GM21825 (cell line): ENCODE measurements around the gene EGFR.

Experiments
- ATAC-seq: cut with Tn5 transposase; IDR thresholded peaks from one replicate; pipeline ENCODE4 v1.9.1; 2021; ENCODE audit warnings: mild to moderate bottlenecking, moderate library complexity; ENCODE audit not compliant: unreplicated experiment

The EGFR gene

GRCh38 chr7:55080000-55080623 is 61.3 kb downstream of the EGFR start:
- ATAC-seq = no peak

- no peak for ATAC-seq
Measured at GRCh38 chr7:55081068-55081467, 62.3 kb downstream of the EGFR start.

- ATAC-seq = no peak
Measured at GRCh38 chr7:55081472-55082227, 62.8 kb downstream of the EGFR start.

GRCh38 chr7:55082228-55082603 is 63.4 kb downstream of the EGFR start:
- ATAC-seq = no peak

GRCh38 chr7:55083206-55083605 is 64.4 kb downstream of the EGFR start:
- no peak for ATAC-seq

GRCh38 chr7:55084307-55084706 is 65.5 kb downstream of the EGFR start:
- ATAC-seq = no peak

- no peak for ATAC-seq
Measured at GRCh38 chr7:55085511-55086412, 66.9 kb downstream of the EGFR start.

GRCh38 chr7:55086413-55087201 is 67.8 kb downstream of the EGFR start:
- ATAC-seq = peak; percentile 78

- no peak for ATAC-seq
Measured at GRCh38 chr7:55087521-55087961, 68.7 kb downstream of the EGFR start.

- ATAC-seq = no peak
Measured at GRCh38 chr7:55088107-55088506, 69.3 kb downstream of the EGFR start.

GRCh38 chr7:55088620-55089019 is 69.8 kb downstream of the EGFR start:
- ATAC-seq = no peak

GRCh38 chr7:55092186-55092974 is 73.6 kb downstream of the EGFR start:
- no peak for ATAC-seq

- no peak for ATAC-seq
Measured at GRCh38 chr7:55092975-55093373, 74.2 kb downstream of the EGFR start.

- no peak for ATAC-seq
Measured at GRCh38 chr7:55093674-55094073, 74.9 kb downstream of the EGFR start.

GRCh38 chr7:55094092-55094690 is 75.4 kb downstream of the EGFR start:
- no peak for ATAC-seq

- no peak for ATAC-seq
Measured at GRCh38 chr7:55095672-55096071, 76.9 kb downstream of the EGFR start.

GRCh38 chr7:55096323-55096722 is 77.5 kb downstream of the EGFR start:
- no peak for ATAC-seq

- ATAC-seq = no peak
Measured at GRCh38 chr7:55097100-55097499, 78.3 kb downstream of the EGFR start.

GRCh38 chr7:55099066-55099820 is 80.4 kb downstream of the EGFR start:
- ATAC-seq = no peak
